Activated gamma-delta T cell treated with Interleukin-2 at 50 U/mL for 16 hours (primary cell): Measurements from ENCODE around the gene GULP1.
"Not testable (repeated sequence)": the region's sequence is repeated elsewhere in the genome, so short reads cannot be mapped to it uniquely, and the experiment has no call there.

ENCODE experiments used
- DNase-seq: peaks from one replicate; pipeline ENCODE4 v3.0.0-alpha.2; 2020

Gene GULP1

GRCh38 chr2:188291617-188292347, at the start of gene GULP1:
Gene GULP1 (plus strand): TSS chr2:188291874. CDS start chr2:188477703, 185,829 bp downstream.
- no peak for DNase-seq

- DNase-seq, result no peak
Observed at GRCh38 chr2:188243381-188243780, 48.3 kb upstream of the GULP1 start.

GRCh38 chr2:188244383-188244782, 47.3 kb upstream of the GULP1 start:
- DNase-seq, result no peak

GRCh38 chr2:188245230-188245629, 46.4 kb upstream of the GULP1 start:
- no peak for DNase-seq

DNA sequence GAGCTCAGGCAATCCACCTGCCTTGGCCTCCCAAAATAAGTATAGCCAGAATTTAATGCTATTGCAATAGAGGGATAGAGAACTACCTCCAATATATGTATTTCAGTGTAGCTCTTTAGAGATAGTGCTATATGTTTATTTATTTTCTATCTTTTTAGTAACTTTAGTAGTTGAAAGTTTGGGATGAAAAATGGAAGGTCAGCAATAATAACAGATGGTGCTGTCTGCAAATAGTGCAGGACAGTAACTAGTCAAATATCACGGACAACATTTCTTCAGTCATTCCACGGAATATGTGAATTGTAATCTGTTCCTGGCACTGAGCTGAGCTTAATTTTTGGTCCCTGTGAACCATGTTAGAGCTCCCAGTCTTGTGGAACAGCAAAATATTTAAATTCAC, 43.2 kb upstream of the GULP1 start:
- no peak for DNase-seq

- DNase-seq, result no peak
Observed at GRCh38 chr2:188251034-188251433, 40.6 kb upstream of the GULP1 start.

- no peak for DNase-seq
Observed at GRCh38 chr2:188256420-188256819, 35.3 kb upstream of the GULP1 start.

- no peak for DNase-seq
Observed at GRCh38 chr2:188265315-188265714, 26.4 kb upstream of the GULP1 start.

DNA sequence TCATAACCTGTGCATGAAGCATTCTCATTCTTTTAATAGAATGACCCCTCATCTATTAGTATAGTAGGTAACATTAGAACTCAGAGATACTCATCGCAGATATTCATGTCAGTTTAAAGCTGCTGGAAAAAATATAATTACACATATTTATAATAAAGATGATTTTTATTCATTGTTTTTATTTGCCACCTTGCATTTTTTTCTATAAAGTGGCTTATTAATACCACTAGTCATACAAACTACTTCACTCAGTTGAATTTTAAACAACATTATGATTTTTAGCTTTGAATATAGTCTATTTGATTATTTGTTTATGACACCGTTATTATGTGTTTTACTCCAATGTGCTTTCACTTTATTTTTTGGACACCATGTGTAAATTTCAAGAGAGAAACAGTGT, 23.9 kb upstream of the GULP1 start:
- no peak for DNase-seq

GRCh38 chr2:188269004-188269403, 22.7 kb upstream of the GULP1 start:
- DNase-seq, result no peak

- no peak for DNase-seq
Observed at GRCh38 chr2:188272121-188272520, 19.6 kb upstream of the GULP1 start.

GRCh38 chr2:188274274-188274673, 17.4 kb upstream of the GULP1 start:
- no peak for DNase-seq

DNA sequence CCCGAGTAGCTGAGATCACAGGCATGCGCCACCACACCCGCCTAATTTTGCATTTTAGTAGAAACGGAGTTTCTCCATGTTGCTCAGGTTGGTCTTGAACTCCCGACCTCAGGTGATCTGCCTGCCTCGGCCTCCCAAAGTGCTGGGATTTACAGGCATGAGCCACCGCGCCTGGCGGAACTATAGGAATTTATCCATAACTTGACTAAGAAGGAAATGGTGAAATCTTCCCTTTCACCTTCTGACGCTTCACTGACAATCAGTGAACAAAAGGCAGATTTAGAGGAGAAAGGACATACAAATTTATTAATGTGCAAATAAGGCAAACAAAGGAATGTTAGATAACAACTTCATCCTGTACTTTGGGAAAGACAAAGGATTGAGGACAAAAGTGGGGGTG, 15.4 kb upstream of the GULP1 start:
- no peak for DNase-seq

DNA sequence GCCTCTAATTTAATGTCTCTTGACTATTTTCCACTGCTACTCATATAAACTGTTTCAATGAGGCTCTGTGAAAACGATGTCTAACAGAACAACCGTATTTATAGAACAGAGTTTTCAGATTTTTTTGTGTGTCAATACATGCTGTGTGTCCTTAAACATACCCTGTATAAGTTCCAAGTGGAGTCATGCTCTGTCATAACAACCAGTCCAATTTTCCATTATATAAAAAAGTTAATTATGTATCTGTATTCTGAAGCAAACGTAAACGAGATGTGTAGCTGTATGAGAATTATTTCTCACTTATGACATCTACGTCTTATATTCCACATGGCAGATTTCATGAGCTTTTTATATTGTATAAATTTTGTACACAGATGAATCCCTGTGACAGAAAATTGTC, 13.9 kb upstream of the GULP1 start:
- DNase-seq, result no peak

GRCh38 chr2:188278388-188279092, 13.1 kb upstream of the GULP1 start:
- DNase-seq, result no peak

- DNase-seq, result no peak
Observed at GRCh38 chr2:188279093-188279445, 12.6 kb upstream of the GULP1 start.

DNA sequence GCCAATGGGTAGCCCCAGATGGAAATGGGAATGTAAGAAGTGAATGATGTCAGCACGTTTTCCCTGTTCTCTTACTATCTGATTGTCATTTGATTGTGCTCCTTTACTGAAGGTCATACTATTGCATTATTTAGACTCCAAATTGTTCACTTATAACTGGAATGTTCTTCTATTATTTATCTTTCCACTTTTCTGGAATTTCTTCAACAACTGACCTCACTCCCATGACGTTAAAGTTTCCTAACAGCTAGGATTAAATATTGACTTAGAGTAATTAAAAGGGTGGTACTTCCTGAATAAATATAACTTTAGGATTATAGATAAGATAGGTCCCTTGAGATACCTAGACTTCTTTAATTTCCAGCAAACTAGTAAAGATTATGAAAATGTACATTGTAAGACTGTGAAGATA, 10.9 kb upstream of the GULP1 start:
- DNase-seq, result no peak

- DNase-seq, result no peak
Observed at GRCh38 chr2:188282907-188283306, 8.8 kb upstream of the GULP1 start.

GRCh38 chr2:188284251-188284650, 7.4 kb upstream of the GULP1 start:
- DNase-seq, result not testable (repeated sequence)

DNA sequence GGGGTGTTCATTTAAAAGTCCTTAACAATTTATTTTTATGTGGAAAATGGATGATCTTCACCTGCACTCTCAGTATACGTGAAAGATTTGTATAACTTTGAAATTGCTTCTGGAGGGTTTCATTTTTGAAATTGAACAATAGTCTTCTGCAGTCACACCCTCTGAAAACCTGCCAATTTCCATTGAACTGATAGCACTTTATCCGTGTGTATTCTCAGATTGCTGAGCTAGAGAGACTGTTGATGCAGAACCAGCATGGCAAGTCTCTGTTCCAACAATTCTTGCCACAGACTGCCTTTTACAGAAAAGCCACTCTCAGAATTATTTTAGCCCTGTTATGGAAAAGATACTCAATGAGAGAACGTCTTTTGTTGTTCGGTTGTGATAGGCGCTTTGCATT, 6.6 kb upstream of the GULP1 start:
- no peak for DNase-seq

- no peak for DNase-seq
Observed at GRCh38 chr2:188285774-188286173, 5.9 kb upstream of the GULP1 start.

GRCh38 chr2:188291142-188291616, 495 bp upstream of the GULP1 start:
- DNase-seq, result no peak

GRCh38 chr2:188292348-188293239, 920 bp downstream of the GULP1 start:
- no peak for DNase-seq
